HL-60/S4 treated with phorbol 12-myristate 13-acetate at 8.2 ng/mL for 4 days and 3 days (cell line): ENCODE results near the gene MUL1.

ENCODE experiments used
- in situ Hi-C: fragments of 300-500 bp; cut with MboI; formaldehyde crosslinking; loops from 2 replicates; pipeline ENCODE4 v1.15.0; 2022; ENCODE audit warnings: low sequenced_read_pairs

The MUL1 gene

GRCh38 chr1:20507564-20508410 lies at the start of gene MUL1:
TSS of gene MUL1 (minus strand) at chr1:20508151. CDS start at chr1:20508024, 127 bp downstream.
- in situ Hi-C loops, result no loop called here

- in situ Hi-C loops, result no loop called here
Measured at GRCh38 chr1:20555758-20556120, 47.8 kb upstream of the MUL1 start.

GRCh38 chr1:20555025-20555757 lies 47.2 kb upstream of the MUL1 start:
- in situ Hi-C loops, result no loop called here

- in situ Hi-C loops, result no loop called here
Measured at GRCh38 chr1:20552728-20553445, 44.9 kb upstream of the MUL1 start.

- in situ Hi-C loops, result no loop called here
Measured at GRCh38 chr1:20551945-20552727, 44.2 kb upstream of the MUL1 start, which contains the start of gene FAM43B. TSS of gene FAM43B (plus strand) at chr1:20552573. CDS start at chr1:20552974, 401 bp downstream.

GRCh38 chr1:20551161-20551560 lies 43.2 kb upstream of the MUL1 start:
- in situ Hi-C loops, result no loop called here

GRCh38 chr1:20546637-20547036 lies 38.7 kb upstream of the MUL1 start:
- in situ Hi-C loops, result no loop called here

- in situ Hi-C loops, result no loop called here
Measured at GRCh38 chr1:20540281-20540680, 32.3 kb upstream of the MUL1 start.

- in situ Hi-C loops, result no loop called here
Measured at GRCh38 chr1:20538760-20539551, 31.0 kb upstream of the MUL1 start.

GRCh38 chr1:20538227-20538626 lies 30.3 kb upstream of the MUL1 start:
- in situ Hi-C loops, result no loop called here

GRCh38 chr1:20534659-20535417 lies 26.9 kb upstream of the MUL1 start:
- in situ Hi-C loops, result no loop called here

GRCh38 chr1:20533635-20534034 lies 25.7 kb upstream of the MUL1 start:
- in situ Hi-C loops, result no loop called here

GRCh38 chr1:20530901-20531300 lies 22.9 kb upstream of the MUL1 start:
- in situ Hi-C loops, result no loop called here

GRCh38 chr1:20530306-20530705 lies 22.4 kb upstream of the MUL1 start:
- in situ Hi-C loops, result no loop called here

GRCh38 chr1:20528221-20528620 lies 20.3 kb upstream of the MUL1 start:
- in situ Hi-C loops, result no loop called here

GRCh38 chr1:20526267-20526666 lies 18.3 kb upstream of the MUL1 start:
- in situ Hi-C loops, result no loop called here

- in situ Hi-C loops, result loop anchor here (5.0 kb wide), 1 partner anchor 115 kb away; no protein-coding TSS in a partner anchor
Measured at GRCh38 chr1:20521960-20522861, 14.3 kb upstream of the MUL1 start.
